HepG2 (cell line): Measurements from ENCODE around the gene CYP19A1. TPM values are rescaled to one million over a fixed set of nuclear protein-coding genes. Genes with fewer than 3 reads are reported as not detected.

ENCODE experiments used
- ATAC-seq: fragments of 200-7000 bp; cut with Tn5 transposase; 3 replicates; pipeline ENCODE4 v1.9.1; 2020; ENCODE audit warnings: mild to moderate bottlenecking, moderate library complexity
- BruUV-seq: library from RNA; stranded (reverse); fragments of 400-500 nt; replicated peaks from 2 replicates; lab custom pipeline; 2021; lab: Mats Ljungman, UMichigan
- CTCF ChIA-PET: fragments of 300-600 bp; formaldehyde crosslinking; extraction: SDS; loops from one replicate; lab custom pipeline; 2021; ENCODE audit warnings: low total read pairs, inconsistent platforms, low intra/inter-chr PET ratio; lab: Yijun Ruan, JAX
- POLR2A ChIA-PET: fragments of 350-600 bp; sonication (Branson Sonifier 250); formaldehyde crosslinking; loops from one replicate; lab custom pipeline; 2020; ENCODE audit warnings: antibody characterized with exemption, inconsistent platforms; lab: Yijun Ruan, JAX
- DNase-seq: peaks from one replicate; pipeline ENCODE4 v3.0.0-alpha.2; 2015; ENCODE audit warnings: low spot score
- FAIRE-seq: peaks from 3 replicates; lab custom pipeline; 2011; peaks lifted over from hg19 to GRCh38; lab: Jason Lieb, UNC
- H2AFZ ChIP-seq: one replicate; pipeline ENCODE4 v1.6.1; 2011; ENCODE audit warnings: low read length, inconsistent platforms
- H3K27ac ChIP-seq: fragments of 300-600 bp; 3 replicates; pipeline ENCODE4 v1.8.0; 2011; ENCODE audit warnings: mixed run types, mild to moderate bottlenecking, mixed read lengths, low read length, inconsistent platforms; ENCODE audit not compliant: insufficient read depth; ENCODE audit errors: extremely low read length
- H3K27me3 ChIP-seq, 2 experiments: fragments of 200-600 bp in 1 of 2; 2 replicates in 1 of 2; 3 replicates in 1 of 2; pipeline versions ENCODE4 v1.6.0 to v1.8.0; 2011; ENCODE audit warnings: low read length in 2 of 2, mild to moderate bottlenecking in 2 of 2, moderate library complexity in 2 of 2, inconsistent platforms in 1 of 2; ENCODE audit not compliant: insufficient read depth in 2 of 2, control insufficient read depth in 1 of 2
- H3K36me3 ChIP-seq, 2 experiments: fragments of 200-600 bp in 1 of 2; replicated peaks in 1 of 2; 2 replicates in 1 of 2; 3 replicates in 1 of 2; pipeline versions ENCODE4 v1.5.1 to v1.8.0; 2011; ENCODE audit warnings: low read length in 2 of 2, inconsistent platforms in 1 of 2; ENCODE audit not compliant: insufficient read depth in 2 of 2, control insufficient read depth in 1 of 2
- H3K4me1 ChIP-seq: 2 replicates; pipeline ENCODE4 v1.5.1; 2012; ENCODE audit warnings: low read length, inconsistent platforms; ENCODE audit not compliant: insufficient read depth
- H3K4me2 ChIP-seq: 2 replicates; pipeline ENCODE4 v1.6.0; 2011; ENCODE audit warnings: low read depth, low read length, inconsistent platforms
- H3K4me3 ChIP-seq, 3 experiments: fragments of 200-600 bp in 1 of 3; sonication (generic), shearing (Covaris generic) in 1 of 3; replicated peaks in 1 of 3; 2 replicates each; pipeline ENCODE4 v1.5.1; 2011 to 2016; ENCODE audit warnings: low read length in 3 of 3, inconsistent platforms in 2 of 3, low read depth in 2 of 3, mild to moderate bottlenecking in 2 of 3, control low read depth in 1 of 3, mixed read lengths in 1 of 3; ENCODE audit not compliant: insufficient read depth in 1 of 3
- H3K79me2 ChIP-seq: one replicate; pipeline ENCODE4 v1.6.1; 2011; ENCODE audit warnings: low read length, inconsistent platforms; ENCODE audit not compliant: insufficient read depth
- H3K9ac ChIP-seq: 2 replicates; pipeline ENCODE4 v1.6.0; 2011; ENCODE audit warnings: mild to moderate bottlenecking, low read depth, low read length, inconsistent platforms; ENCODE audit not compliant: insufficient read depth
- H3K9me3 ChIP-seq: 2 replicates; pipeline ENCODE4 v1.5.1; 2012; ENCODE audit warnings: mild to moderate bottlenecking, low read length
- H4K20me1 ChIP-seq: 2 replicates; pipeline ENCODE4 v1.6.0; 2011; ENCODE audit warnings: inconsistent platforms, mild to moderate bottlenecking, low read length, moderate library complexity; ENCODE audit not compliant: insufficient read depth
- EED ChIP-seq: sonication (generic); formaldehyde crosslinking; IDR thresholded peaks from 2 replicates; pipeline ENCODE4 v1.5.0; 2020; ENCODE audit warnings: mild to moderate bottlenecking, missing genetic modification reagents
- SOX5 ChIP-seq: IDR thresholded peaks from 2 replicates; pipeline ENCODE4 v1.6.1; 2016; ENCODE audit warnings: borderline replicate concordance
- TOPORS ChIP-seq: sonication (generic); formaldehyde crosslinking; IDR thresholded peaks from 2 replicates; pipeline ENCODE4 v1.8.0; 2023; ENCODE audit warnings: mild to moderate bottlenecking, missing genetic modification reagents
- WIZ ChIP-seq: sonication (generic); formaldehyde crosslinking; IDR thresholded peaks from 2 replicates; pipeline ENCODE4 v1.5.1; 2020; ENCODE audit warnings: mild to moderate bottlenecking, missing genetic modification reagents
- XRCC5 ChIP-seq: fragments of 200-400 bp; formaldehyde crosslinking; optimal IDR thresholded peaks from 2 replicates; pipeline ENCODE3; 2017; ENCODE audit warnings: mild to moderate bottlenecking, low read length
- ZNF572 ChIP-seq: sonication (generic); formaldehyde crosslinking; IDR thresholded peaks from 2 replicates; pipeline ENCODE4 v1.5.1; 2020; ENCODE audit warnings: mild to moderate bottlenecking, missing genetic modification reagents
- WGBS: methylation state at CpG from one replicate; pipeline ENCODE4 v1.1.6; 2017; ENCODE audit warnings: low lambda C conversion rate; 5-methylcytosine and 5-hydroxymethylcytosine counted together
- in situ Hi-C: cut with HindIII; loops from 2 replicates; pipeline ENCODE4 v1.10.0; 2017; ENCODE audit warnings: low pct_unique_long_range_greater_than_20kb; ENCODE audit not compliant: extremely low pct_ligation_motif_present
- intact Hi-C: fragments of 100-400 bp; cut with micrococcal nuclease; formaldehyde crosslinking; loops from one replicate; pipeline ENCODE4 v1.10.0; 2022; ENCODE audit not compliant: unreplicated experiment
- polyA plus RNA-seq, 8 experiments: library from polyadenylated mRNA; depleted of rRNA in 3 of 8; stranded (reverse) in 7 of 8; unstranded in 1 of 8; fragments of >200 nt; fragmentation: Illumina TruSeq in 4 of 8; extraction: Trizol in 4 of 8; gene quantifications; 2 replicates each; pipeline versions ENCODE4 v1.2.1 to v1.2.3, GENCODE V29; 2011 to 2016; ENCODE audit warnings: low read depth in 4 of 8, missing spikeins in 1 of 8, mixed read lengths in 1 of 8; ENCODE audit not compliant: insufficient read depth in 1 of 8
- total RNA-seq, 5 experiments: library from RNA; depleted of rRNA; stranded (reverse); fragments of >200 nt; fragmentation: Illumina TruSeq; extraction: Trizol; gene quantifications; 2 replicates each; pipeline ENCODE4 v1.2.3, GENCODE V29; 2016; ENCODE audit warnings: low read depth in 1 of 5
- TF ChIP-seq, protein P1 (sequence below): sonication (generic); formaldehyde crosslinking; IDR thresholded peaks from 2 replicates; pipeline ENCODE4 v1.5.1; 2020; ENCODE audit warnings: missing genetic modification reagents, mild to moderate bottlenecking, borderline replicate concordance

Gene CYP19A1
- total and polyA plus RNA-seq, 2 of the 13 experiments (the other 11 are each of a cell fraction or from before 2014, with no cell fraction given) = 10.9 to 23.0 TPM

DNA sequence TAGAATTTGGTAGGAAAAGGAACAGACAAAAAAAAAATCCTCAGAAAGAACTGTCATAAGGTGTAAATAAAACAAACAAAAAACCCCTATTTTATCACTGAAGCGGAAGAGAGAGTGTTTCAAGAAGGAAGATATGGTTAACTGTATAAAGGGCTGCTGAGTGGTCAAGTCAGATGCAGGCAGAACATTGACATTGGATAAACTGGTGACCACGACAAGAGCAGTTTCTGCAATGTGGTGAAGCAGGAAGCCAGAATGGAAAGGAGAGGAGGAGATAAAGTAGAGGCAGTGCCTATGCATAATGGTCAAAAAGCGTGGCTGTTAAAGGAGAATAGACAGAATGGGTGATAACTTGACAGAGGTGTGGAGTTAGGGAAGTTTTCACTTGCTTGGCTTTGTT is 75.3 kb downstream of the CYP19A1 start:
- DNase-seq = no peak
- Histone ChIP-seq H3K4me3 (no peak overlapping the region), H3K27ac (no peak overlapping the region), H3K9me3 (peaks cover 7% of the 10 kb centered on the region; the same call in 1 of the 2 replicates), H3K9ac (no peak overlapping the region), H3K4me1 (no peaks in the 10 kb centered on the region), H3K79me2 (no peaks in the 10 kb centered on the region), H3K36me3 (0 out of 5 replicates have a peak, but pooled peaks cover 0 to 4% of the 10 kb centered on the region in 2 experiments), H3K27me3 (no peaks in the 10 kb centered on the region), H3K4me2 (no peak overlapping the region), H4K20me1 (0 out of 2 replicates have a peak, but pooled peaks cover 3% of the 10 kb centered on the region), H2AFZ (no peak overlapping the region)
- WGBS = 93% methylated on average over 3 of the region's 3 CpGs
- no peak for ATAC-seq
- no TSS peak for BruUV-seq
- ChIA-PET POLR2A (no interaction called here), CTCF (no interaction called here)
- in situ Hi-C loops = no loop called here
- no peak for TF ChIP-seq XRCC5
- no peak for TF ChIP-seq EED (CRISPR knock-in tag)
- TF ChIP-seq, protein P1, sequence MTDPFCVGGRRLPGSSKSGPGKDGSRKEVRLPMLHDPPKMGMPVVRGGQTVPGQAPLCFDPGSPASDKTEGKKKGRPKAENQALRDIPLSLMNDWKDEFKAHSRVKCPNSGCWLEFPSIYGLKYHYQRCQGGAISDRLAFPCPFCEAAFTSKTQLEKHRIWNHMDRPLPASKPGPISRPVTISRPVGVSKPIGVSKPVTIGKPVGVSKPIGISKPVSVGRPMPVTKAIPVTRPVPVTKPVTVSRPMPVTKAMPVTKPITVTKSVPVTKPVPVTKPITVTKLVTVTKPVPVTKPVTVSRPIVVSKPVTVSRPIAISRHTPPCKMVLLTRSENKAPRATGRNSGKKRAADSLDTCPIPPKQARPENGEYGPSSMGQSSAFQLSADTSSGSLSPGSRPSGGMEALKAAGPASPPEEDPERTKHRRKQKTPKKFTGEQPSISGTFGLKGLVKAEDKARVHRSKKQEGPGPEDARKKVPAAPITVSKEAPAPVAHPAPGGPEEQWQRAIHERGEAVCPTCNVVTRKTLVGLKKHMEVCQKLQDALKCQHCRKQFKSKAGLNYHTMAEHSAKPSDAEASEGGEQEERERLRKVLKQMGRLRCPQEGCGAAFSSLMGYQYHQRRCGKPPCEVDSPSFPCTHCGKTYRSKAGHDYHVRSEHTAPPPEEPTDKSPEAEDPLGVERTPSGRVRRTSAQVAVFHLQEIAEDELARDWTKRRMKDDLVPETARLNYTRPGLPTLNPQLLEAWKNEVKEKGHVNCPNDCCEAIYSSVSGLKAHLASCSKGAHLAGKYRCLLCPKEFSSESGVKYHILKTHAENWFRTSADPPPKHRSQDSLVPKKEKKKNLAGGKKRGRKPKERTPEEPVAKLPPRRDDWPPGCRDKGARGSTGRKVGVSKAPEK (CRISPR knock-in tag) = no peak
- TF ChIP-seq SOX5 = no peak
- no peak for TF ChIP-seq TOPORS (CRISPR knock-in tag)
- no peak for TF ChIP-seq WIZ (CRISPR knock-in tag)
- no peak for TF ChIP-seq ZNF572
- intact Hi-C loops = no loop called here
- no peak for FAIRE-seq
